Skin epidermis (tissue), 12 donors: ENCODE data around the gene MRPL48.
A peak's percentile ranks its signal among the peaks of the same experiment; 100 is the strongest.
"Not testable (repeated sequence)": the region's sequence is repeated elsewhere in the genome, so short reads cannot be mapped to it uniquely, and the experiment has no call there.

ENCODE experiments used
- H3K27ac ChIP-seq, 21 experiments: fragments of 200-600 bp; sonication (generic) in 11 of 21; one replicate each; pipeline ENCODE4 v1.5.0; 2020; ENCODE audit warnings: mild to moderate bottlenecking in 3 of 21, inconsistent platforms in 2 of 21, moderate library complexity in 2 of 21
- H3K4me3 ChIP-seq, 7 experiments: fragments of 200-600 bp; sonication (generic) in 2 of 7; one replicate each; pipeline ENCODE4 v1.5.0; 2020; ENCODE audit warnings: inconsistent platforms in 2 of 7, mild to moderate bottlenecking in 2 of 7, moderate library complexity in 1 of 7

The MRPL48 gene

GRCh38 chr11:73876424-73877310 lies 89.0 kb downstream of the MRPL48 start, which contains the start of the genes COA4 and PAAF1:
TSS of gene COA4 (minus strand) at chr11:73876846. CDS start at chr11:73873378, 3,468 bp downstream.
TSS of gene PAAF1 (plus strand) at chr11:73876999. CDS start at chr11:73877022, 23 bp downstream.
- peak within 1 kb of the TSS in 20 of 21 experiments; percentile 57 to 91 (median 86) for H3K27ac ChIP-seq
- H3K4me3 ChIP-seq = peak within 1 kb of the TSS; percentile 61 to 88 (median 62)

DNA sequence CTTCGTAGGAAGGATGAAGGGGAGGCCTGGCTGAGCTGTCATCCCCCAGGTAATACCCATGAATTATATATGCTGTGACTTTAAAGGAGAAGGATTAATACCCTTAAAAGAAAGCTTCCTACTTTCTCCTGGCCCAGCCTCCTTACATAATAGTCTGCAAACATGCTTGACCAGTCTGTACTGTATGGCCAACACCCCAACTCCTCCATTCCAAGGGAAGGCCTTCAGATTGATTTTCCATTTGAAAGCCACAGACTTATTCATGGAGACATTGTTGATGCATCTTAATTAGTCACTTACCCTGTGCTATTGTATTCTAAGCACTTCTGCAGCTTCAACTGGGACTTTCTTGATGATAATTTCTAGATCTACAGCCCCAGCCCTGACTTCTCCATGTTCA lies 91.1 kb downstream of the MRPL48 start:
- Histone ChIP-seq H3K4me3 (no peak overlapping the region), H3K27ac (no peak overlapping the region)

- H3K27ac ChIP-seq, H3K4me3 ChIP-seq: not testable (repeated sequence)
These were observed 92.8 kb downstream of the MRPL48 start for GRCh38 chr11:73880449-73880848.

GRCh38 chr11:73883856-73884255 lies 96.2 kb downstream of the MRPL48 start:
- Histone ChIP-seq H3K4me3 (no peak overlapping the region), H3K27ac (no peak overlapping the region)

DNA sequence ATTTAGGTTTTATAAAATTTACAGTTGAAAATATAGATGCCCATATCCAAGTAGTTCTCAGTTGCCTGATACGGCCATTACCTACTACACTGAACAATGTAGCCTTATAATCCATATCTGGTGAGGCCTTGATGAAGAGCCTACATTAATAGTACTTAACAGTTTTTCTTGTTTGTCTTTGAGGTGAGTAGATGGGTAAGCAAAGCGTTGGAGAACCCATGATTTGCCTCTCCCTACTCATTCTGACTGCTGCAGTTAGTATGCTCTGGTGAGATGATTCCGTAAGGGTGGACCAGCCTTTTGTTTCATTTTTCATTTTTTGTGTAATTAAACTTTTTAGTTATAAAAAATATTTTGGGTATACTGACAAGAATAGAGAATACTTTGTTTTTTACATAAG lies 100.6 kb downstream of the MRPL48 start:
- no peak overlapping the region for H3K27ac ChIP-seq
- no peak overlapping the region for H3K4me3 ChIP-seq

DNA sequence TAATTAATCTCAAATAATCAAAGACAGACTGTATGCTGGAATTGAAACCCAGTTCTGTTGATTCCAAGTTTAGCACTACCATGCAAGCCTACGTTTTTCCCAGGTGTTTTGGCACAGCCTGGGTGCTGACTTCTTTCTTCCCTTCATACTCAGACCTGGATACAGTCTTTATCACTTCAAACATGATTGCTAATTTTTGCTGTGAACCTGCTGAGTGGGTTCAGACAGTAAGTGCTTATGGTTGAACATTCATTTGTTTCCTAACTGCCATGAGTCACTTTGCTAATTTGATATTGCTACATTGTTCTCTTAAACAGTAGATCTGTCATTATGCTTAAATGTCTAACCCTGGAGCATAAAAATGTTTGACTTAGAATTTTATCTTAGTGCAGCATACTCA lies 101.3 kb downstream of the MRPL48 start:
- H3K27ac ChIP-seq = no peak overlapping the region
- H3K4me3 ChIP-seq = no peak overlapping the region

- Histone ChIP-seq H3K4me3 (no peak overlapping the region), H3K27ac (no peak overlapping the region)
These were observed 101.9 kb downstream of the MRPL48 start for GRCh38 chr11:73889536-73889935.

DNA sequence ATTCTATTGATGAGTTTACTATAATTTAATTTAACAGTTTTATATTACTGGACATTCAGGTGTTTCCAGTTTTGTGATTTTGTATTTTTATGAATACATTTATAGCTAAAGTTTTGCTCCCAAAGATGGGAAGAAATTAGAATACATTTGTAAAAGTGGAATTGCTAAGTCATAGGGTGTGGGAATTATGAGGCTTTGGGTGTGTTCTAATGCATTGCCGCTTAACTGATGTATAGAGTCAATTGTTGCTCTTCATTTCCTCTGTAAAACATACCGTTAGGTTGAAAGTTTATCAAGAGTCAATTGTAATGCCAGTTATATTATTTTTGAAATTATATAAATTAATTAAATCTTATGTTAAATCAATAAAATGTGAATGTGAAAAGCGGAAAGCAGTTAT lies 105.4 kb downstream of the MRPL48 start:
- H3K27ac ChIP-seq = no peak overlapping the region

DNA sequence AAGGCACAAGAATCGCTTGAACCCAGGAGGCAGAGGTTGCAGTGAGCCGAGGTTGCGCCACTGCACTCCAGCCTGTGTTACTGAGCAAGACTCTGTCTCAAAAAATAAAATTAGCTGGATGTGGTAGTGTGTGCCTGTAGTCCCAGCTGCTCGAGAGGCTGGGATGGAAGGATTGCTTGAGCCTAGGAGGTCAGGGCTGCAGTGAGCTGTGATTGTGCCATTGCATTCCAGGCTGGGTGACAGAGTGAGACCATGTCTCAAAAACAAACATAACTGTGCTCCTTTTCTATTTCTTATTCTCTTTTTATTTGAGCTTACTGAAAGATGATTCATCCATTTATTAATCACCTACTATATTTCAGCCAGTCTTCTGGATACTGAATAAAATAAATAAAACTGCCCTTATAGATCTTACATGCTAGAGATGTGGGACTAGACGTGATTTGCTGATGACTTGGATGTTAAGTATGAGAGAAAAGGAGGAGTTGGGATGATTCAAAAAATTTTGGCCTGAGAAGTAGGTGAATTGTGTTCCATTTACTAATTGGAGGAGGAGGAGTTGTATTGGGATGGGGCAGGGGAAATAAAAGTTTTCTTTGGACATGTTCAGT lies 107.2 kb downstream of the MRPL48 start:
- Histone ChIP-seq H3K4me3 (no peak overlapping the region), H3K27ac (no peak overlapping the region)

More for the DNA sequence above, 105.4 kb downstream of the MRPL48 start:
- H3K4me3 ChIP-seq = no peak overlapping the region

- no peak overlapping the region for H3K27ac ChIP-seq
- H3K4me3 ChIP-seq = no peak overlapping the region
These were observed 114.6 kb downstream of the MRPL48 start for GRCh38 chr11:73902303-73902702.

DNA sequence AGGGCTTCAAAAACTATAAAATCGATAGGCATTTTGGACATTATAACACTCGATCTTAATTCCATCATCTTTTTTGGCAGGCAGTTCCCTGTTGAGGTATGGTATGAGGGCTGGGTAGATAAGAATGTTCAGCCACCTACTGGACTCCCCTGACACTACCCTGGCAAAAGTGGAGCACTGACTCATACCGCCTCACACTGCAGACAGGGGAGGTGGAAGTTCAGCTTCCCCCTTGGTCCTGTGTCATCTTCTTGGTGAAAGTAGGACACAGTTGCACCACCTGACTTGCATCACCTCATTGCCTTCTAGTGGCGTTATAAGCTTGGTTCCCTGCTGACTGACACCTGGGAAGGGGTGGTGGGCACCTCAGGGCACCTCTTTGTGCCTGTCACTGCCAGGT lies 119.5 kb downstream of the MRPL48 start:
- Histone ChIP-seq H3K4me3 (no peak overlapping the region), H3K27ac (no peak overlapping the region)

DNA sequence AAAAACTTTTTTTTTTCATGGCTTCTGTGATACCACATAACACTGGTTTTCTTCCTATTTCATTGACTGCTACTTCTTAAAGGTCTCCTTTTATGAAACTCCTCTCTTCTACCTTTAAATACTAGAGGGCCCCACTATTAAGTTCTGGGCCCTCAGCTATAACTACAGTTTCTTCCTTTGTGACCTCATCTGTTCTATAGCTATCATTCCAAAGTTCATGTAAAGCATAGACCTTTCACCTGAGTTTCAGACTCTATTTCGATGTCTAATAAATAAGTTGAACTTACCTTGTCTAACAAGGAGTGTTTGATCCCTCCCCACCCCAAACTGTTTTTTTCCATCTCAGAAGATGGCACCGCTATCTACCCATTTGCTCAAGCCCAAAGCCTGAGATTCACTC lies 124.4 kb downstream of the MRPL48 start:
- Histone ChIP-seq H3K4me3 (no peak overlapping the region), H3K27ac (no peak overlapping the region)

GRCh38 chr11:73913472-73913871 lies 125.8 kb downstream of the MRPL48 start:
- H3K4me3 ChIP-seq = no peak overlapping the region
- no peak overlapping the region for H3K27ac ChIP-seq

DNA sequence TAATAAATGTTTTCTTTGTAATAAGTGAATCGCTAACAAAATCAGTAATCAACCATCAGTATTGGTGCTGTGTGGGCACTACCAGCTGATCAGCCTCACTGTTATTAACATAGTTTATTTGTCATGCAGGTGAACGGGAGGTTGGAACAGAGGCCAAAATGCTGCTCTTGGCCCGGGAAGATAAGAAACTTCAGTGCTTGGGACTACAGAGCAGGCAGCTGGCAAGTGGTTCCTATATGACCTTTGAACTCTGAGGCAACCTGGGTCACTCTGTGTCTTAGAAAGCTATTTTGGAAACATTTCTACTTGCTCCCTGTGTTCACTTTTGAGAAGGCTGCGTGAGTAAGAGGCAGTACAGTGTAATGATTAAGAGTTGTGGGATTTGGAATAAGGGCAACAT lies 126.6 kb downstream of the MRPL48 start:
- H3K27ac ChIP-seq = no peak overlapping the region
- H3K4me3 ChIP-seq = no peak overlapping the region
